ENCODE results near the gene AUNIP.

DNA sequence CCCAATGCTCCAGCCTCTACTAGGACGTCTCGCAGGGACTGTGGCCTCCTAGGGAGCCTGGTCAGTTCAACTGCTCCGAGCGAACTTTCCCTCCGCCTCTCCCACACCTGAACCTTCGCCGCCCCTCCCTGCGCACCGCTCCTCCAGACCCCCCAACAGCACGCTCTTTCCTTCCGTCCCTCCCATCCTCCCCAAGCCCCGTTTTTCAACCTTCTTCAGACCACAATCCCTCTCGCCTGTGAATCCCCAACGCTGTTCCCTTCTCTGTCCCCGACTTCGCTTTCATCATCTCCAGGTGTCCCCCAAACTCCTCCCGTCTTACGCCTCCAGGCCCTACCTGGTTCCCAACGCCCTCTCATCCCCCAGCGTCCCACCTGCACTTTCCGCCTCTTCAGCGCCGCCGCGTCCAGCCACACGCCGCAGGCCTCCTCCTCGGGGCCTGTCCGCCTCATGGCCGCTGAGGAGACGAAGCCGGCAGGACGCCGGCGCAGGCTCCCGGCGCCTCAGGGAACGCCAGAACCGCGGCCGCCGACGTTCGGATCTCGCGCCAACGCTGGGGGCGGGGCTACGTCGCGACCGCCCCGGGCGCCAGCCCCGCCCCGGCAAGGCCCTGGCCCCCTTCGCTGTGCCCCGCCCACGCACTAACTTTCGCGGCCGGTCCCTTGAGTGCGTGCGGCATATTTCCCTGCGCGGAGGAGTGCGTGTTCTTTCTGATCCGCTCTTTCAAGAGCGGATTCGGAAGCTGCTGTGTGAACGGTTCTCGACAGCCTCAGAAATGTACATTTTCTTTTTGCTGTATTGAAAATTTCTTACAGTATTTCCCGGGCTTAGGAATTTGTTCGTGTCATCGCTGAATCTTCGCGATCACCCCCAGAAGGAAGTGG is at the start of gene AUNIP:
- TF ChIP-seq, protein P1, sequence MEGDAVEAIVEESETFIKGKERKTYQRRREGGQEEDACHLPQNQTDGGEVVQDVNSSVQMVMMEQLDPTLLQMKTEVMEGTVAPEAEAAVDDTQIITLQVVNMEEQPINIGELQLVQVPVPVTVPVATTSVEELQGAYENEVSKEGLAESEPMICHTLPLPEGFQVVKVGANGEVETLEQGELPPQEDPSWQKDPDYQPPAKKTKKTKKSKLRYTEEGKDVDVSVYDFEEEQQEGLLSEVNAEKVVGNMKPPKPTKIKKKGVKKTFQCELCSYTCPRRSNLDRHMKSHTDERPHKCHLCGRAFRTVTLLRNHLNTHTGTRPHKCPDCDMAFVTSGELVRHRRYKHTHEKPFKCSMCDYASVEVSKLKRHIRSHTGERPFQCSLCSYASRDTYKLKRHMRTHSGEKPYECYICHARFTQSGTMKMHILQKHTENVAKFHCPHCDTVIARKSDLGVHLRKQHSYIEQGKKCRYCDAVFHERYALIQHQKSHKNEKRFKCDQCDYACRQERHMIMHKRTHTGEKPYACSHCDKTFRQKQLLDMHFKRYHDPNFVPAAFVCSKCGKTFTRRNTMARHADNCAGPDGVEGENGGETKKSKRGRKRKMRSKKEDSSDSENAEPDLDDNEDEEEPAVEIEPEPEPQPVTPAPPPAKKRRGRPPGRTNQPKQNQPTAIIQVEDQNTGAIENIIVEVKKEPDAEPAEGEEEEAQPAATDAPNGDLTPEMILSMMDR (IDR thresholded peaks at IDR 0.05) = no peak
- no peak for TF ChIP-seq POLR2A (IDR thresholded peaks at IDR 0.05)

Data from lower leg skin (tissue), 3 donors.